Activated naive CD4-positive, alpha-beta T cell treated with anti-CD3 and anti-CD28 coated beads, Interleukin-2, amount 50 U/mL, for 72 hours (primary cell): ENCODE measurements around the gene SCFD2. TPM values are rescaled to one million over a fixed set of nuclear protein-coding genes. Genes with fewer than 3 reads are reported as not detected.

ENCODE experiments used
- ATAC-seq, 2 donors: fragments of 150-1000 bp; cut with Tn5 transposase; 2 replicates each; pipeline ENCODE4 v1.10.0; 2021; ENCODE audit warnings: mild to moderate bottlenecking in 2 of 2, moderate library complexity in 2 of 2
- DNase-seq, 2 donors: peaks; one replicate each; pipeline ENCODE4 v3.0.0; 2021 to 2022; ENCODE audit warnings: low spot score in 2 of 2
- H3K27ac Mint-ChIP-seq, 2 donors: one replicate each; pipeline ENCODE4 v1.8.0; 2022; ENCODE audit warnings: mild to moderate bottlenecking in 2 of 2, mixed read lengths in 2 of 2
- H3K36me3 Mint-ChIP-seq, 2 donors: one replicate each; pipeline ENCODE4 v1.8.0; 2022; ENCODE audit warnings: mixed read lengths in 2 of 2
- H3K9me3 Mint-ChIP-seq, 2 donors: one replicate each; pipeline ENCODE4 v1.8.0; 2022; ENCODE audit warnings: mixed read lengths in 2 of 2
- total RNA-seq, 2 donors: library from RNA; stranded (reverse); gene quantifications; one replicate each; pipeline ENCODE4 v1.2.3, GENCODE V29; 2022

SCFD2 gene
- total RNA-seq, 2 donors from 2014 or later: 15.6 to 29.1 TPM

DNA sequence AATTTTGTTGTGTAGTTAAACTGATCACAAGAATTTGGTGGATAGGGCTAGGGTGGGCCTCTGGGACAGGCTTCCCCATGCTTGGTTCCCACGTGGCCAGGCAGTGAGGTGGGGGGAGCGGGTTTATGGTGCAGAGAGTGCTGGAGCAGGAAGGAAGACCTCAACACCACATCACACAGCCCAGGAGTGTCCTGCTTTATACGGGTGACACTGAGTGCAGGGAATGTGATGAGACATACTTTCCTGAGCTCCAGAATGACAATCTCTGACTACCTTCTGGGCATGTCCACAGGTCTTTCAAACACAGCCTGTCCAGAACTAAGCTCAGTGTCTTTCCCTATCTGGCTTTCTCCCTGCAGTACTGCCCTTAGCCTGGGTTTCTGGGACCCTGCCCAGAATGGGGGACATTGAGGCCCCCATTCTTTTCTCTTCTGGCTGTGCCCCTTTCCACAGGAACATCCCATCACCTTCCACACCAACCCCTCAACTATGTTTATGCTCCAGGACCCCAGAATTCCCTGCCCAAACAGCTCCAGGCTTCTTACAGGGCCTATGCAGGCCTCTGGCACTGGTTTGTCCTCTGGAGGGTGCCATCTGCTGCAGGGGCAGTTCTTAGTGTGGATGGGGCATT, 540.3 kb downstream of the SCFD2 start:
- Mint-ChIP-seq H3K27ac (peak overlapping the region in 1 of 2 donors; percentile 87), H3K9me3 (peaks cover 0 to 7% of the 10 kb centered on the region in 2 donors), H3K36me3 (peaks cover 0 to 18% of the 10 kb centered on the region in 2 donors)
- DNase-seq: no peak
- peak in 1 of 2 donors; percentile 22 for ATAC-seq

DNA sequence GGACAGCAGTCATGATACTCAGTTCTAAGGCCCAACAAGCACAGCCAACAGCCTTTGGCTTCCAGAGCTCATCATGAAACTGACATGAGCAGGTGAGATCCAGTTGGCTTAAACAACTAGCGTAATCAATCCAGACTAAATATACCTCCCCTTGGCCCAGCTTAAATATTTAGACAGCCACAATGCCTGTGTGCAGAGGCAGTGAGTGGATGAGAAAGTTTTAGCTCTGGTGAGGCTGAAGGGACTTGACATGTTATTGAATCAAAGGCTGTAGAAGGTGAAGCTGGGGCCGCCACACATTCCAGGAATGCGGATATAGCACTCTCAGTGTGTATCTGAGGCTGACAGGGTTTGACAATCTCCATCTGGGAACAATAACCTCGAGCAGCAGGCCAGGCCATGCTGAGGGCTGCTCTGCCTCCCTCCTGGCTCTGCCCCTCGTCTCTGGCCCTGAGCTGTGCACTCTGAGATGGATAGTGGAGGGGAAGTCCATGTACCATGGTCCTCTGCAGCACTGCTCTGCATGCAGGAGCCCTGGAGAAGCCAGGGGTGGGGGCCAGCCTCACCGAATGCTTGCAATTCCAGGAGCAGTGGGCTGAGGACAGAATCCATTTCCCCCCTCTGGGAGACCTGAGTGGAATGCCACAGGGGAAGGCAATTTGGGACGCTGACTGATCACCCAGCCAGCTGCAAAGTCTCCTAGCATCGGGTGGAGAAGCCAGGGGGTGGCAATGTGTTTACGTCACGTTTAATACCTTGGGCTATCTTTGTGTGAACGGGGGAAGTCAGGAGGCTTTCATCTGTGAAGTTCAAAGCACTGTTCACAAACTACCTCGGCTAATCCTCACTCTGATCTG, 541.0 kb downstream of the SCFD2 start:
- DNase-seq (no peak), ATAC-seq (no peak)
- peaks cover 0 to 18% of the 10 kb centered on the region in 2 donors for H3K36me3 Mint-ChIP-seq
- peak overlapping the region in 1 of 2 donors; percentile 87 for H3K27ac Mint-ChIP-seq
- H3K9me3 Mint-ChIP-seq: peaks cover 0 to 7% of the 10 kb centered on the region in 2 donors

DNA sequence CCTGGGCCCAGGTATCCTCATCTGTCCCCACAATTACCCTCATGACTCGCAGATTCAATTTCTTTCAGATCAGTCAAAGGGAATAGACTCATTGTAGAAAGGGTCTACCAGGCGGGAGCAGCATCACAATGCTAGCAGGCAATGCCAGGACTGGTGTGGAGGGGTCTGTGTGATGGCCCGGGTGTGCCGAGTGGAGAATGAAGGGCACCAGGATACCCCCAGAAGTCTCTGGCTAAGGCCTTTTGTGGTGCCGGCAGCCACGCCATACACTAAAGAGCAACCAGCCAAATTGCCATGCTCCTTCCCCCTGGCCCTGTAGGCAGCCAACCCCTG, 541.6 kb downstream of the SCFD2 start:
- peaks cover 0 to 7% of the 10 kb centered on the region in 2 donors for H3K9me3 Mint-ChIP-seq
- ATAC-seq (no peak), DNase-seq (no peak)
- peak overlapping the region in 1 of 2 donors; percentile 87 for H3K27ac Mint-ChIP-seq
- peaks cover 0 to 18% of the 10 kb centered on the region in 2 donors for H3K36me3 Mint-ChIP-seq

DNA sequence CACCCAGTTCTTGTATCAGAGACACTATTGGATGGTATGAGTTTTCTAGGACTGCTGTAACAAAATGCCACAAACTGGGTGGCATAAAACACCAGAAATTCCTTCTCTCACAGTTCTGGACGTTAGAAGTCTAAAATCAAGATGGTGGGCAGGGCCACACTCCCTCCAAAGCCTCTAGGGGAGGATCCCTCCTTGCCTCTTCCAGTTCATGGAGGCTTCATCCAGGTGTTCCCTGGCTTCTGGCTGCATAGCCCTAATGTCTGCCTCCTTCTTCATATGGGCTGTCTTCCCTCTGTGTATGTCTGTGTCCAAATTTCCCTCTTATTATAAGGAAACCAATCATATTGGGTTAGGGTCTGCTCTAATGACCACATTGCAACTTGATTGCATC, 542.2 kb downstream of the SCFD2 start:
- ATAC-seq (no peak), DNase-seq (no peak)
- Mint-ChIP-seq H3K36me3 (peaks cover 0 to 18% of the 10 kb centered on the region in 2 donors), H3K27ac (peak overlapping the region; percentile 4 to 87), H3K9me3 (peaks cover 0 to 7% of the 10 kb centered on the region in 2 donors)

Other genes with a start within 250 kb of the SCFD2 start
- gene FIP1L1, start 11.6 kb upstream of the SCFD2 start, total RNA-seq: 10 to 100 TPM; 76.3 to 83.8 TPM
- gene LNX1, start 225.4 kb upstream of the SCFD2 start, total RNA-seq: not detected